GM18858 (cell line): ENCODE data around the gene SAMD9.
"Not testable (repeated sequence)": the region's sequence is repeated elsewhere in the genome, so short reads cannot be mapped to it uniquely, and the experiment has no call there.

ENCODE experiments used
- ATAC-seq: cut with Tn5 transposase; IDR thresholded peaks from one replicate; pipeline ENCODE4 v1.9.1; 2021; ENCODE audit not compliant: unreplicated experiment

The SAMD9 gene

GRCh38 chr7:93120592-93121549 is 3.1 kb upstream of the SAMD9 start:
- ATAC-seq: no peak

GRCh38 chr7:93119191-93119905 is 1.6 kb upstream of the SAMD9 start:
- ATAC-seq: no peak

GRCh38 chr7:93117327-93117726 is 452 bp downstream of the SAMD9 start:
- peak; percentile 3 for ATAC-seq

- ATAC-seq: no peak
Observed at GRCh38 chr7:93115796-93116195, 2.0 kb downstream of the SAMD9 start.

DNA sequence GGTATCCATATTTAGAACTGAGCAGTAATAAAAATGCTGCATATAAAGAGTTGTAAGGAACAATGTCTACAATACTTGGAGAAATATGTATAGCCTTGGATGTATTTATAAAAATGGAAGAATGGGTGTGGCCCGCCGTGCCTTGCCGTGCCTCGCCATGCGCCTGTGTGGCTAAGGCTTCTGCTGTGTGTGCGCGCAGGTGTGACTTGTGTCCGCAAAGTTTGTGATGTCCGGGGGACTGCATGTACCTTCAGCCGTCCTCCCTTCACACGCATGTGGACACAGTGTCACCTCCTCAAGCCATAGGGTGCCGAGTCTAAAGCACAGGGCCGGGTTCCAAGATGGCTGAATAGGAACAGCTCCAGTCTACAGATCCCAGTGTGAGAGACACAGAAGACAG is 9.8 kb downstream of the SAMD9 start:
- ATAC-seq: no peak

DNA sequence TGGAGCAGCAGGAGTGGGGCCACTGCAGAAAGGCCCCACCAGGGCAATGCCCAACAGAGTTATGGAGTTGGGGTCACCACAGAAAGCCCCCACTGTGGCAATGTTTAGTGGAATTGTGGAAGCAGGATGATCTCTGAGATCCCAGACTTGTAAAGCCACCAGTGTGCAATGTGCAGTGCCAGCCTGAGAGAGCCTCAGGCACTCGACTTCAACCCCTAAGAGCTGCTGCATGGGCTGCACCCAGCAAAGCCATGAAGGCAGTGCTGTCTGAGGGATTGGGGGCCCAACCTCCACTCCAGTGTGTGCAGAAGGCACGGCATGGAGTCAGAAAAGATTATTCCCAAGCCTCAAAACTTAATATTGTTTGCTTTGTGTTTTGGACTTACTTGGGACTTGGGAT is 20.4 kb downstream of the SAMD9 start:
- no peak for ATAC-seq

DNA sequence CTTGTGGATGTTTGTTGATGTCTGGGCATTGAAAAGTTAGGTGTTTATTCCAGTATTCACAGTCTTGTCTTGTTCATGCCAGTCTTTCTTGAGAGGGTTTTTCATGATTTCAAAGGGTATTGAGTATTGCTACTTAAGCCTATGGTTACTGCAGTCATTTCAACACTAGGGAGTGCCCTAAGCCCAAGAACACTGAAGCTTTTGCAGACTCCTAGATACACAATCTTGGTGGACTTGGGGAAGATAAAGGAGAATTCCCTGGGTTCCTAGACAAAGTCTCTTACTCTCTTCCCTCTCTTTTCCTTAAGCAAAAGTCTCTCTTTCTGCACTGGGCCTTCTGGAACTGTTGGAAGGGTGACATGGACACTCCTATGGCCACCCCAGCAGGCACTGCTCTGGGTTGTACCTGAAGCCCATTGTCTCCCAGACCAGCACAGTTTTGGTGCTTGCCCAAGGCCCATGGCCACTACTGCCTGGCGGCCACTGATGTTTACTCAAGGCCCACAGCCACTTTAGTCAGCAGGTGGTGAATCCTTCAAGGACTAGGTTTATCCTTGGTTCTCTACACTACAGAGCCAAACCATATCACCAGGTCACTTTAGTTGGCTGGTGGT is 24.9 kb downstream of the SAMD9 start:
- peak; percentile 57 for ATAC-seq

DNA sequence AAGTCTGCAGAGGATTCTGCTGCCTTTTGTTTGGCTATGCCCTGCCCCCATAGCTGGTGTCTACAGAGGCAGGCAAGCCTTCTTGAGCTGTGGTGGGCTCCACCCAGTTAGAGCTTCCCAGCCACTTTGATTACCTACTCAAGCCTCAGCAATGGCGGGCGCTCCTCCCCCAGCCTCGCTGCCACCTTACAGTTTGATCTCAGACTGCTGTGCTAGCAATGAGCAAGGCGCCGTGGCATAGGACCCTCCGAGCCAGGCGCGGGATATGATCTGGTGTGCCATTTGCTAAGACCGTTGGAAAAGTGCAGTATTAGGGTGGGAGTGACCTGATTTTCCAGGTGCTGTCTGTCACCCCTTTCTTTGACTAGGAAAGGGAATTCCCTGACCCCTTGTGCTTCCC is 44.4 kb downstream of the SAMD9 start:
- not testable (repeated sequence) for ATAC-seq

- ATAC-seq: no peak
Observed at GRCh38 chr7:93062599-93062998, 55.2 kb downstream of the SAMD9 start.

DNA sequence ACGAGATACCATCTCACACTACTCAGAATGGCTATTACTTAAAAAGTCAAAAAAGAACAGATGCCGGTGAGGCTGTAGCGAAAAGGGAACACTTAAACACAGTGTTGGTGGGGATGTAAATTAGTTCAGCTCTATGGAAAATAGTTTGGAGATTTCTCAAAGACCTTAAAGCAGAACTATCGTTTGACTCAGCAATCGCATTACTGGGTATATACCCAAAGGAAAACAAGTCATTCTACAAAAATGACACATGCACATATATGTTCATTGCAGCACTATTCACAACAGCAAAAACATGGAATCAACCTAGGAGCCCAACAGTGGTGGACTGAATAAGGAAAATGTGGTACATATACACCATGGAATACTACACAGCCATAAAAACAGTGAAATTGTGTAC is 56.9 kb downstream of the SAMD9 start:
- ATAC-seq: no peak

GRCh38 chr7:93060025-93060424 is 57.8 kb downstream of the SAMD9 start:
- ATAC-seq: no peak

DNA sequence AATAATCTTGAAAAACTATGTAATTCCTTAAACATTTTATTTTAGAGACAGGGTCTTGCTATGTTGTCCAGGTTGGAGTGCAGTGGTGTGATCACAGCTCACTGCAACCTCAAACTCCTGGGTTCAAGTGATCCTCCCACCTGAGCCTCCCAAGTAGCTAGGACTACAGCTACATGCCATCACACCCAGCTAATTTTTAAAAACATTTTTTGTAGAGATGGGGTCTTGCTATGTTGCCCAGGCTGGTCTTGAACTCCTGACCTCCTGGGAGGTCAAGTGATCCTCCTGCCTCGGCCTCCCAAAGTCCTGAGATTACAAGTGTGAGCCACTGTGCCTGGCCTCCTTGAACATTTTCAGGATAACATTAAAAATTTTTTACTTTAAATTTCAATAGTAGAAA is 61.2 kb downstream of the SAMD9 start:
- ATAC-seq: not testable (repeated sequence)

DNA sequence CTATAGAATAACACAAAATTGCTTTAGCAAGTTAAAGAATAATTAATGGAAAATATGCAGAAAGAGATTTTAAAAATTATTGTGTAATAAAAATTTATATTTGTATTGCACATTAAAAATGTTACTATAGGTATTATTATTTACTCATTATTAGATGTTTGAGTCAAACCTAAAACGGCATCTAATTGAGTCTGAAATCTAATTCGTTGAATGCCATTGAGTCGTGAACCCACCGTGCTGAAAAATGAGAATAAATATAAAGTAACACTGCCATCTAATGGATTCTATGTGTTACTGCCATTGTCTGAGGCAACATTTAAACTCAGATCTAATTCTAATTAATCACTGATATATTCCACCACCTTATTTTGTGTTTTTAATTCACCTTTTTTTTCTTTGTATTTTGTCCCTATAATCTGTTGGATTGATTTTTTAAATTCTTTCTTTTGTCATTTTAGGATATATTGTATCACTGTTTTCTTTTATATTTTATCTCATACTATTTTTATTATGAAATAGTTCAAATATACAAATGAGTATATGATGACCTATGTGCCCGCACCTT is 62.2 kb downstream of the SAMD9 start:
- ATAC-seq: no peak

- ATAC-seq: no peak
Observed at GRCh38 chr7:93054975-93055374, 62.8 kb downstream of the SAMD9 start.

GRCh38 chr7:93053949-93054943 is 63.5 kb downstream of the SAMD9 start:
- no peak for ATAC-seq

- ATAC-seq: no peak
Observed at GRCh38 chr7:93053209-93053948, 64.4 kb downstream of the SAMD9 start.

DNA sequence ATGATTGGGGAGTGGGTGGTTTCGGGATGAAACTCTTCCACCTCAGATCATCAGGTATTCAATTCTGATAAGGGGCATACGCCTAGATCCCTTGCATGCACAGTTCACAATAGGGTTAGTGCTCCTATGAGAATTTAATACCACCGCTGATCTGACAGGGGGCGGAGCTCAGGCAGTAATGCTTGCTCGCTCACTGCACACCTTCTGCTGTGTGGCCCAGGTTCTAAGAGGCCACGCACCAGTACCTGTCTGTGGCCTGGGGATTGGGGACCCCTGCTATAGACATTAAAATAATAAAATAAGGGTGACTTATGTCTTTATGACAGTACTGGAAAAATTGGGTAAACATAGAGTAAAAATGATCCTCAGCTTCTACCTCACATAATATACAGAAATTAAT is 66.1 kb downstream of the SAMD9 start:
- ATAC-seq: no peak
